ENCODE measurements around the gene SMCO1. TPM values are rescaled to one million over a fixed set of nuclear protein-coding genes. Genes with fewer than 3 reads are reported as not detected.
"Not testable (repeated sequence)": the region's sequence is repeated elsewhere in the genome, so short reads cannot be mapped to it uniquely, and the experiment has no call there.

The SMCO1 gene
- polyA plus RNA-seq, 1 of the 3 experiments (the other 2 are of a cell fraction), result not detected

DNA sequence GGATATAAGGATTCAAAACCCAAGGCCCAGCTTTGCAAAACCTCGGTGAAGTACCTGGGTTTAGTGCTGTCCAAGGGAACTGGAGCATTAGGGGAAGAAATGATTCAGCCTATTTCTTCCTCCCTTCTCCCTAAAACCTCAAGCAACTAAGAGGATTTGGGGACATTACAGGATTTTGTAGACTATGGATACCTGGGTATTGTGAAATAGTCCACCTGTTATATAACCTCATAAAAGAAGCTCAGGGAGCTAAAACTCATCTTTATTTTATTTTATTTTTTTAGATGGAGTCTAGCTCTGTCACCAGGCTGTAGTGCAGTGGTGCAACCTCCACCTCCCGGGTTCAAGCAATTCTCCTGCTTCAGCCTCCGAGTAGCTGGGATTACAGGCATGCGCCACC lies 8.7 kb upstream of the SMCO1 start:
- Histone ChIP-seq H3K4me1 (ENCODE audit: control insufficient read depth in 1 of 2, insufficient read depth in 2 of 2, low read depth in 1 of 2, low read length in 1 of 2) (no peaks in the 10 kb centered on the region; a peak in 1 of 4 replicates), H3K27me3 (ENCODE audit: insufficient read depth) (no peaks in the 10 kb centered on the region), H3K4me2 (no peak overlapping the region), H2AFZ (ENCODE audit: low read depth) (no peak overlapping the region), H3K9ac (no peak overlapping the region), H3K36me3 (replicated peaks in 1 of 2; ENCODE audit: control insufficient read depth in 1 of 2, insufficient read depth in 2 of 2, low read length in 1 of 2) (no peaks in the 10 kb centered on the region), H3K27ac (ENCODE audit: low read depth in 2 of 2, low read length in 1 of 2) (no peak overlapping the region), H3F3A (replicated peaks; ENCODE audit: insufficient read depth) (peaks cover 7% of the 10 kb centered on the region), H3K9me3 (peaks cover 11% of the 10 kb centered on the region; the same call in 1 of the 2 replicates), H3K9me2 (no peaks in the 10 kb centered on the region), H3K79me2 (ENCODE audit: insufficient read depth) (no peaks in the 10 kb centered on the region), H3K4me3 (ENCODE audit: low read depth in 2 of 2, low read length in 1 of 2) (no peak overlapping the region), H4K20me1 (ENCODE audit: insufficient read depth) (no peaks in the 10 kb centered on the region)
- 81% methylated on average over 4 of the region's 4 CpGs for WGBS (ENCODE audit: low lambda C conversion rate)
- DNase-seq, result no peak
- ChIA-PET POLR2A (no interaction called here), CTCF (interaction anchor here (0.7 to 1.2 kb wide), 5 partner anchors 13 to 270 kb away, joined by 3 read pairs; partner anchors contain the start of gene RNF168)
- TF ChIP-seq GATA2 (CRISPR knock-in tag; IDR thresholded peaks at IDR 0.05), result no peak
- TF ChIP-seq, protein P1, sequence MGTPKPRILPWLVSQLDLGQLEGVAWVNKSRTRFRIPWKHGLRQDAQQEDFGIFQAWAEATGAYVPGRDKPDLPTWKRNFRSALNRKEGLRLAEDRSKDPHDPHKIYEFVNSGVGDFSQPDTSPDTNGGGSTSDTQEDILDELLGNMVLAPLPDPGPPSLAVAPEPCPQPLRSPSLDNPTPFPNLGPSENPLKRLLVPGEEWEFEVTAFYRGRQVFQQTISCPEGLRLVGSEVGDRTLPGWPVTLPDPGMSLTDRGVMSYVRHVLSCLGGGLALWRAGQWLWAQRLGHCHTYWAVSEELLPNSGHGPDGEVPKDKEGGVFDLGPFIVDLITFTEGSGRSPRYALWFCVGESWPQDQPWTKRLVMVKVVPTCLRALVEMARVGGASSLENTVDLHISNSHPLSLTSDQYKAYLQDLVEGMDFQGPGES (IDR thresholded peaks at IDR 0.05; ENCODE audit: low read depth, low read length), result no peak
- TF ChIP-seq NFIC (IDR thresholded peaks at IDR 0.05; ENCODE audit: borderline replicate concordance), result no peak
- TF ChIP-seq CHD2 (IDR thresholded peaks at IDR 0.05; ENCODE audit: low read length, partially characterized antibody), result no peak

DNA sequence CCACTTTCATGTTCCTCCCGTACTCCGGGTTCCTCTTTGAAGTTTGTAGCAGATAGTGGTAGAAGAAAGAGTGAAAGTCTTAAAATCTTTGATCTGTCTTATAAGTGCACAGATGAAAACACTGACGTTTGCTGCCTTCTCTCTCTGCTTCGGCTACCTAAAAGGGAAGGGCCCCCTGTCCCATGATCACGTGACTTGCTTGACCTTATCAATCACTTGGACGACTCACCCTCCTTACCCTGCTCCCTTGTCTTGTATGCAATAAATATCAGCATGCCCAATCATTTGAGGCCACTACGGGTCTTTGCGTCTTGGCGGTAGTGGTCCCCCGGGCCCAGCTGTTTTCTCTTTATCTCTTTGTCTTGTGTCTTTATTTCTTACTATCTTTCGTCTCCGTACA lies 6.1 kb upstream of the SMCO1 start:
- POLR2A ChIA-PET; H3F3A ChIP-seq (replicated peaks; ENCODE audit: insufficient read depth); H3K9me2 ChIP-seq; H3K36me3 ChIP-seq (replicated peaks in 1 of 2; ENCODE audit: control insufficient read depth in 1 of 2, insufficient read depth in 2 of 2, low read length in 1 of 2); H3K4me3 ChIP-seq (ENCODE audit: low read depth in 2 of 2, low read length in 1 of 2); H3K4me2 ChIP-seq; H3K79me2 ChIP-seq (ENCODE audit: insufficient read depth); H4K20me1 ChIP-seq (ENCODE audit: insufficient read depth); H3K4me1 ChIP-seq (ENCODE audit: control insufficient read depth in 1 of 2, insufficient read depth in 2 of 2, low read depth in 1 of 2, low read length in 1 of 2); H3K27ac ChIP-seq (ENCODE audit: low read depth in 2 of 2, low read length in 1 of 2); DNase-seq; H3K9ac ChIP-seq; H3K27me3 ChIP-seq (ENCODE audit: insufficient read depth); H2AFZ ChIP-seq (ENCODE audit: low read depth): not testable (repeated sequence)
- 46% methylated on average over 12 of the region's 12 CpGs for WGBS (ENCODE audit: low lambda C conversion rate)
- H3K9me3 ChIP-seq, result peaks cover 11% of the 10 kb centered on the region; the same call in 1 of the 2 replicates
- CTCF ChIA-PET, result interaction anchor here (1.8 kb wide), 1 partner anchor 15 kb away, joined by 11 read pairs; no protein-coding TSS in a partner anchor

DNA sequence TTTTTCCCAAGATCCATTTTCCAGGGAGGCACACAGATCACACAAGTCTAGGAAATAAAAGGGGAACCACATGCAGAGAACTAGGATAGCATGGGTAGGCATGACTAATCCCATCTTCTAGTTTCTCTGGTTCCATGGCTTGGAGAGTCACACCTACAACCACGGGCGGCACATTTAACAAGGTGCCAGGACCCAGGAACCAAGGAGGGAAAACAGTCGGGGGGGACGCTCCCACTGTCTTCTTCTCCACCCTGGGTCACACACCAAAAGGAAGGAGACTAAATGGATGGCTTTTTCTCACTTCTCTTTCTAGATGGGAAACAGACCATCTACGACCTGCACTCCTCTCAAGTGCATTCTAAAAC lies 4.6 kb upstream of the SMCO1 start:
- Histone ChIP-seq H3K9ac (no peak overlapping the region), H3K79me2 (ENCODE audit: insufficient read depth) (no peaks in the 10 kb centered on the region), H3K9me2 (no peaks in the 10 kb centered on the region), H4K20me1 (ENCODE audit: insufficient read depth) (no peaks in the 10 kb centered on the region), H3K27ac (ENCODE audit: low read depth in 2 of 2, low read length in 1 of 2) (no peak overlapping the region), H3K4me2 (no peak overlapping the region), H3K27me3 (ENCODE audit: insufficient read depth) (no peaks in the 10 kb centered on the region), H3K9me3 (peaks cover 11% of the 10 kb centered on the region; the same call in 1 of the 2 replicates), H3K4me3 (ENCODE audit: low read depth in 2 of 2, low read length in 1 of 2) (no peak overlapping the region), H3K4me1 (ENCODE audit: control insufficient read depth in 1 of 2, insufficient read depth in 2 of 2, low read depth in 1 of 2, low read length in 1 of 2) (no peaks in the 10 kb centered on the region), H2AFZ (ENCODE audit: low read depth) (no peak overlapping the region), H3K36me3 (replicated peaks in 1 of 2; ENCODE audit: control insufficient read depth in 1 of 2, insufficient read depth in 2 of 2, low read length in 1 of 2) (no peaks in the 10 kb centered on the region), H3F3A (replicated peaks; ENCODE audit: insufficient read depth) (no peaks in the 10 kb centered on the region)
- ChIA-PET CTCF (interaction anchor here (1.1 to 2.3 kb wide), 3 partner anchors 9 to 266 kb away, joined by 3 to 8 read pairs (median 3); no protein-coding TSS in a partner anchor), POLR2A (no interaction called here)
- no peak for DNase-seq
- WGBS (ENCODE audit: low lambda C conversion rate), result 38% methylated on average over 5 of the region's 5 CpGs
- TF ChIP-seq YY1 (IDR thresholded peaks at IDR 0.05; ENCODE audit: low read depth) (no peak), NRF1 (IDR thresholded peaks at IDR 0.05; ENCODE audit: low read depth, low read length) (no peak), MXI1 (IDR thresholded peaks at IDR 0.05; ENCODE audit: low read depth, low read length) (no peak), FOSL2 (IDR thresholded peaks at IDR 0.05; ENCODE audit: borderline replicate concordance, low read depth) (no peak), SIN3A (IDR thresholded peaks at IDR 0.05; ENCODE audit: borderline replicate concordance, low read depth, low read length) (no peak), GABPA (IDR thresholded peaks at IDR 0.05; ENCODE audit: low read depth) (no peak), EZH2phosphoT487 (IDR thresholded peaks at IDR 0.05; ENCODE audit: borderline replicate concordance, low read depth) (no peak), JUND (IDR thresholded peaks at IDR 0.05) (no peak), RCOR1 (IDR thresholded peaks at IDR 0.05; ENCODE audit: low read length) (no peak), CHD2 (IDR thresholded peaks at IDR 0.05; ENCODE audit: low read length, partially characterized antibody) (no peak), RXRA (IDR thresholded peaks at IDR 0.05; ENCODE audit: borderline replicate concordance, low read depth) (no peak)
- TF ChIP-seq, protein P2, sequence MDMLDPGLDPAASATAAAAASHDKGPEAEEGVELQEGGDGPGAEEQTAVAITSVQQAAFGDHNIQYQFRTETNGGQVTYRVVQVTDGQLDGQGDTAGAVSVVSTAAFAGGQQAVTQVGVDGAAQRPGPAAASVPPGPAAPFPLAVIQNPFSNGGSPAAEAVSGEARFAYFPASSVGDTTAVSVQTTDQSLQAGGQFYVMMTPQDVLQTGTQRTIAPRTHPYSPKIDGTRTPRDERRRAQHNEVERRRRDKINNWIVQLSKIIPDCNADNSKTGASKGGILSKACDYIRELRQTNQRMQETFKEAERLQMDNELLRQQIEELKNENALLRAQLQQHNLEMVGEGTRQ (IDR thresholded peaks at IDR 0.05; ENCODE audit: borderline replicate concordance, low read depth, low read length), result no peak
- TF ChIP-seq, protein P3, sequence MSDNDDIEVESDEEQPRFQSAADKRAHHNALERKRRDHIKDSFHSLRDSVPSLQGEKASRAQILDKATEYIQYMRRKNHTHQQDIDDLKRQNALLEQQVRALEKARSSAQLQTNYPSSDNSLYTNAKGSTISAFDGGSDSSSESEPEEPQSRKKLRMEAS (IDR thresholded peaks at IDR 0.05; ENCODE audit: low read depth), result no peak
- TF ChIP-seq, protein P4, sequence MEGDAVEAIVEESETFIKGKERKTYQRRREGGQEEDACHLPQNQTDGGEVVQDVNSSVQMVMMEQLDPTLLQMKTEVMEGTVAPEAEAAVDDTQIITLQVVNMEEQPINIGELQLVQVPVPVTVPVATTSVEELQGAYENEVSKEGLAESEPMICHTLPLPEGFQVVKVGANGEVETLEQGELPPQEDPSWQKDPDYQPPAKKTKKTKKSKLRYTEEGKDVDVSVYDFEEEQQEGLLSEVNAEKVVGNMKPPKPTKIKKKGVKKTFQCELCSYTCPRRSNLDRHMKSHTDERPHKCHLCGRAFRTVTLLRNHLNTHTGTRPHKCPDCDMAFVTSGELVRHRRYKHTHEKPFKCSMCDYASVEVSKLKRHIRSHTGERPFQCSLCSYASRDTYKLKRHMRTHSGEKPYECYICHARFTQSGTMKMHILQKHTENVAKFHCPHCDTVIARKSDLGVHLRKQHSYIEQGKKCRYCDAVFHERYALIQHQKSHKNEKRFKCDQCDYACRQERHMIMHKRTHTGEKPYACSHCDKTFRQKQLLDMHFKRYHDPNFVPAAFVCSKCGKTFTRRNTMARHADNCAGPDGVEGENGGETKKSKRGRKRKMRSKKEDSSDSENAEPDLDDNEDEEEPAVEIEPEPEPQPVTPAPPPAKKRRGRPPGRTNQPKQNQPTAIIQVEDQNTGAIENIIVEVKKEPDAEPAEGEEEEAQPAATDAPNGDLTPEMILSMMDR (IDR thresholded peaks at IDR 0.05), result no peak
- TF ChIP-seq, protein P5, sequence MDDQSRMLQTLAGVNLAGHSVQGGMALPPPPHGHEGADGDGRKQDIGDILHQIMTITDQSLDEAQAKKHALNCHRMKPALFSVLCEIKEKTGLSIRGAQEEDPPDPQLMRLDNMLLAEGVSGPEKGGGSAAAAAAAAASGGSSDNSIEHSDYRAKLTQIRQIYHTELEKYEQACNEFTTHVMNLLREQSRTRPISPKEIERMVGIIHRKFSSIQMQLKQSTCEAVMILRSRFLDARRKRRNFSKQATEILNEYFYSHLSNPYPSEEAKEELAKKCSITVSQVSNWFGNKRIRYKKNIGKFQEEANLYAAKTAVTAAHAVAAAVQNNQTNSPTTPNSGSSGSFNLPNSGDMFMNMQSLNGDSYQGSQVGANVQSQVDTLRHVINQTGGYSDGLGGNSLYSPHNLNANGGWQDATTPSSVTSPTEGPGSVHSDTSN (IDR thresholded peaks at IDR 0.05), result no peak

All from SK-N-SH (cell line).